Measurements from ENCODE around the gene ZBTB20.

Gene ZBTB20

DNA sequence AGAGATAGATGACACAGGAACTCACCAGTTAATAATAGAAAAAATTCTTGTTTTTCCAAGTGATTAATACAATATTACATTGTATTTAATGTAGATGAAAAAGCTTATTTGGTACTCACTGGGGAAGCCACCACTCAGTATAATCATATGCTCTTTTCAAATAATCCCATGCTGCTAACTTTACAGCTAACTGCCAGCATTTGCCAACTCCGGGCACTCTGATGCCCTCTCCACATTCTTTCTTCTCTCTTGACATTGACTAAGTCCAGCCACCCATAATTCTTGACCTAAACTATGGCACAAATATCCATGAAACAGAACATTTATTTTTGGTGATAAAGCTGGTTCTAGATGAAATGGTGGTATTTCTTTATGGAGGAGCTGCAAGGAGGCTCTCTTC is 384.9 kb downstream of the ZBTB20 start:
- DNase-seq = no peak
- in situ Hi-C loops (cut with HindIII; ENCODE audit: low pct_ligation_motif_present, low pct_unique_long_range_greater_than_20kb, low sequenced_read_pairs) = no loop called here

DNA sequence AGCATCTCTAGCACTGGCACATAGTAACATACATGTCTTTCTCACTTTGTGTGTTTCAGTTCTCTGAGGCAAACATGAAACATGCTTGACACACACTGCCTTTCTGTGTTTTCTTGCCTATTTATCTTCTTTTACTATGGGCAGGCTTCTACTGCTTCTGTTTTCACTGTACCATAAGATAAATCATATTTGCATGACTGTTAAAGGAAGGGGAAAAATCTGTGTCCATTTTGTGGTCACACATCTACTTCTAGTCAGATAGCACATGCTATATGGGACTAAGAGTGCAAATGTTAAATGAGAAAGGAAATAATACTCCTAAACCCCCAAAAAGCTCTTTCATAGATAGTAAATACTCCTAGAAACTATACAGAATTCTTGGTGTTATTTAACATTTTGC is 386.4 kb downstream of the ZBTB20 start:
- in situ Hi-C loops (cut with HindIII; ENCODE audit: low pct_ligation_motif_present, low pct_unique_long_range_greater_than_20kb, low sequenced_read_pairs) = no loop called here

DNA sequence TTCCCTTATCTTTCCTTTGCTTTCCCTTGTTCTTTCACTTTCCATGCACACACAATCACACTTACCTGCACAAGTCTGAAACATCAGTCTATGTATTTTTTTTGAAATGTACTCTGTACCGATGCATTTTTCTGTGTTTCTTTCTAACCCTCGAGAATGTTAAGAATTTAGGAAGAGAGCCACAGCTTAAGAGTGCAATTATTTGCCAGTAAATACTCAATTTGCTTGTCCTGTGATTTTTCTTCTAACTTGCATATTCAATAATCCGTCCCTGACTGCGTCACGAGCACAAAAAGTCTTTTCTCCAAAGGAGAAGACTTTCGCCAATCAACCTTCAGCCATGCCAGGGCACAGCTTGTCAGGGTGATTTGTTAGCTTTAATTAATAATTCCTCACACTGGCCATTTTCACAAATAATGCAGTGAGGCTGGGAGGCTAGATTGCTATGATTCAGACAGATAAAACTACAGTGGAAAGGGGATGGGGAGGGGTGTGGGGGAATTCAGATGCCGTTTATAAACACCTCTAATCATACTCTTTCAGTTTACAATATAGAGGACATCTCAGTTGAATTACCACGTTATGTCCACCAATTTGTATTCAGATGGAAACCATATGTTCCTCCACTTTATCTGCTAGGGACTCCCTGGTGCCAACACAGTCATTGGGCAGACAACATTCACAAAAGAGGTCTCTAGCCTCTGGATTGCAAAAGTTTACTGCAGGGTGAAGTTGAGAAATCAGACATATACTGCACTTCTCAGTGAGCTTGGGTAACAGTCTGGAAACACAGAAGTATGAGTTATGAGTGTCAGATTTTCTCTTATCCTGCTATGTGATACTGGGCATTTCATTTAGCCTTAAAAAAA is 388.0 kb downstream of the ZBTB20 start:
- in situ Hi-C loops (cut with HindIII; ENCODE audit: low pct_ligation_motif_present, low pct_unique_long_range_greater_than_20kb, low sequenced_read_pairs) = no loop called here
- DNase-seq = peak; percentile 21

More for the DNA sequence above, 386.4 kb downstream of the ZBTB20 start:
- DNase-seq = no peak

DNA sequence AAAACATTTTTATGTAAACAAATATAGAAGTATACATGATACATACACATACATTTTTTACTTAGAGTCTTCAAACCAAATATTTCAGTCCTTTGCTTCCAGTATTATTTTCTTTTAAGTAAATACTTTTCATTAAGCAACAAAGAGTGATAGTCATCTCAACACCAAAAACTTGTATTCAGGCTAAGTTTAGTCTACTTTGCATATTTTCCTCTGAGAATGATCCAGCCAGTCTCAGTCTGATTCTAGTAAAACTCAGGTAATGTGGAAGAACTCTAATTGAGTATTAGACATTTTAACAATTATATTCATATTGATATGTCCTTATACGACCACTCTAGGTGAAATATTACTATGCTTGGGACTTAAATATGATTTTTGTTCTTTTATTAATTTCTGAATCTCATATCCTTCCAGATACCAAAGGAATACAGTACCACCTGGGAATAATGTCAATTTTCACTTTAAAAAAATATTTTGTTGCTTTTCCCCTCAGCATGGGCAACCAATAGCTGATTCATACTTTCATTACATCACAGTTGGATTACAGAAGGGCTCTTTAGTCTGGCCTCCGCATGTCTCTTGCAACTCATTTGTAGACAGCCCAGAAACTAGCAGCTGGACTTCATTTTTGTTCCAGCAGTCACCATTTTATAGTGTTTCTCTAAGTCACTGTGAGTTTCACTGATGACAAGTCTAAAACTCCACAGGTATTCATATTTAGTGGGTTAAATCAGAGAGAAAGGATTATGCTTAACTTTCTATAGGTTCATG is 390.4 kb downstream of the ZBTB20 start:
- in situ Hi-C loops (cut with HindIII; ENCODE audit: low pct_ligation_motif_present, low pct_unique_long_range_greater_than_20kb, low sequenced_read_pairs) = no loop called here
- peak; percentile 53 for DNase-seq

DNA sequence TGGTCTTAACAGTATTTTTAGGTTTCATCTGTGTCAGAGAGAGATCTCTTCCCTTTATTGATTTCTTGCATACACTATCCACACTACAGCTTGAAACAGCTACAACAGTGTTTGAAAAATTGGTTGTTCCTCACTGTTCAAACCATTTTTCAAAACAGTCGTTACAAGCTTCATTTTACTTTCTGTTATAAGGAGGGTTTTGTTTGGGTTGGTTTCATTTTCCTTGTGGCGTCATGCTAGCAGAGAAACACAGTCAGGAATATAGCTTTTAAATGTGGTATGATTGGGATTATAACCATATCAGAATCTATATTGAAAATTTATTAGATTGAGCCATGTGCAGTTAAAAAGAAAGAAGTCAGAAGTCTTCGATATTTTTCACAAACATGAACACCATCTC is 400.6 kb downstream of the ZBTB20 start:
- peak; percentile 50 for DNase-seq
- in situ Hi-C loops (cut with HindIII; ENCODE audit: low pct_ligation_motif_present, low pct_unique_long_range_greater_than_20kb, low sequenced_read_pairs) = no loop called here

DNA sequence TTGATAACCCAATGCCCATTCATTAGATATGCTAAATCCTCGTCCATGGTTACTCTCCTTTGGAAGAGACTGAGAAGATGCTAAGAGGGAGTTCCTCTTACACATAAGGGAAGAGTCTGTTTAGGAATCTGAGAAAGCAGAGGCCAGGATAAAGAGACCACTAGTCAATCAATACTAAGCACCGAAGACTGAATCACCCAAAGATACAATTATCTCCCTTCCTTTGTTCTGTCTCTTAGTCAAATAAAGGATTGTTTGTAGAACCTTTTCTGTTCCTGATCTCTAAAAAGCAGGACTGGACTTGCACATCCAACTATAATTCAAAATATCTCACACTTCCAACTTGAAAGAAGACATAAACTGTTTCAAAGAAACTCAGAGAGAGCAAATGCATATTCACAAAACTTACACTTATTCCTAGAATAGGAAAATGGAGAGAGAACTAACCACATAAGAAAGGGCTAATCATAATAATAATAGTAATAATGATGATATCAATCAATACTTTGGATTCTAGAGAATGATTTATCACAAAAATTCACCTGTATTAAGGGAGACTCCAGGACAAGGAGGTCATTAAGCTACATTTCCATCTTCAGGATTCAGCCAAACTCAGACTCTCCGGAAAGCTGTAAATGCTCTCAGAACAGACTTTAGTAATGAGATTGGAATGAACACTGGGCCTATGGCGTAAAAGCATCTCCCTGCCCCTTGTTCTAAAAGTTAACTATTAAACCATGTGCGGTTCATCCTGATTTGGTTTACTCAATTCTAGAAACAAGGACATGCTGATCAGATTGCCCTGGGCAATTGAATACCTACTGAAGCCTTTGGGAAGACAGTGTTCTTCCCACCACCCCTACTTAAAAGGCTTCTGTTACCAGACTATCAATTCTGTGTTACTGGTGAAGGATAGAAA is 401.5 kb downstream of the ZBTB20 start:
- peak; percentile 94 for DNase-seq
- in situ Hi-C loops (cut with HindIII; ENCODE audit: low pct_ligation_motif_present, low pct_unique_long_range_greater_than_20kb, low sequenced_read_pairs) = no loop called here

DNA sequence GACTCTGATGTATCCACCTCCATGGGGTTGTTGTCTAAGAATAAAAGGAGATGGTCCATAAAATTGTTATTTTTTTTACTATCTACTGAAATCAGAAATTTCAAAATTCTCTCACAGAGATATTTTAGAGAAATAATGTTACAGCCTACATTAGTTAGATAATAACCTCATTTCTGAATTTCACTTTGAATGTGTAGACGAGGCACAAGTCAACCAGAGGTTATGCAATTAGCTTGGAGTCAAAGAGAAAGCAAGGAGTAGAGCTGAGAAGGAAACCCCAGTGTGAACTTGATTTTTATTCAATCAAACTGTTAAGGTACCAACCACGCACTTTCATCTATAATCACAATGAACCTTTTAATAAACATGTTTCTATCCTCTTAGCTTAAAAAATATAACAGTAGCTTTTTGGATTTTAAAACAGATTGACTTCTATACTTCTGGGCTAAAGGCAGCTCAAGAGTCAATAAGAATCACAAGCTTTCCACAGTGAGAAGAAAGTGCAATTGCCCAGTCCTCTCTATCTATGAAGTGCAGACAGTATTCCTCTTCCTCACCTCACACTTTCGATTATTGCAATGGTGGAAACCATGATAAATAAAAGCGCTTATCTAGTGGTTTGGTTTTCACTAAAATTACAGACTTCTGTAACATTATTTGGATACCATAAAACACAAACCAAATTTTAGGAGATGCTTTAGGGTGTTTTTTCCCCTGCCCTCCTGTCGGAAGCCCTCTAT is 403.2 kb downstream of the ZBTB20 start:
- in situ Hi-C loops (cut with HindIII; ENCODE audit: low pct_ligation_motif_present, low pct_unique_long_range_greater_than_20kb, low sequenced_read_pairs) = no loop called here
- DNase-seq = no peak

DNA sequence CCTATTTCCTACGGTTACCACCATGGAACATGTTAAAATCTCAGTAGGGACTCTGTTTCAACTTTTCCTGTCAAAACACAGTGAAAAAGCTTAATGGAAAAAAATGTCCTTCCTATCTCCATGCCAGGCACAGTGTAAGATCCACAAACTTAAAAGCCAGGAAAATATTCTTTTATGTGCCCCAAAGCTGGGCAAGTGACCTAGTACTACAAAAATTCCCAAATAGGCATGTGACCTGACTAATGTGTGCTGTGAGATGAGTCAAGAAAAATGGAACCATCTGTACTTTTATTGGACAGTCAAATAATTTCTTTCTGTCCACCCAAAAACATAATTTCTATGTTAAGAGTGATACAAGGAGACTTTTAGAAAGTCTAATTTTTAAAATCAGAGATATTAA is 406.0 kb downstream of the ZBTB20 start:
- DNase-seq = no peak
- in situ Hi-C loops (cut with HindIII; ENCODE audit: low pct_ligation_motif_present, low pct_unique_long_range_greater_than_20kb, low sequenced_read_pairs) = no loop called here

DNA sequence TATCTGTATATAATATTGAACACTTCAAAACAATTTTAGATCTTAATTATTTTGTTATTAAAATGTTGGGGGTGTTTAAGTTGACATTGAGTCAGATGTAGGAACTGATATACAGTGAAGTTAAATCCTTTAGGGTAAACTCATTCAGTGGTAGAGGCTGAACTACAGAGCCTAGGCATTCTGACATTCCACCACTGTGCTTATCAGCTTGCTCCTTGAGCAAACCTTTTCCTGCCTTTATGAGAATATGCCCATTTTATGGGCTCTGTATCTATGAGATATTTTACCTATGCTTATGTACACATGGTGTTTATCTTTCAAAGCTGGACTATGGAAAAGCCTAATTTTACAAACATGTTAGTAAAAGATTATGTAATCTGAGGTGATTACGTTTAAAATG is 407.5 kb downstream of the ZBTB20 start:
- no peak for DNase-seq
- in situ Hi-C loops (cut with HindIII; ENCODE audit: low pct_ligation_motif_present, low pct_unique_long_range_greater_than_20kb, low sequenced_read_pairs) = no loop called here

DNA sequence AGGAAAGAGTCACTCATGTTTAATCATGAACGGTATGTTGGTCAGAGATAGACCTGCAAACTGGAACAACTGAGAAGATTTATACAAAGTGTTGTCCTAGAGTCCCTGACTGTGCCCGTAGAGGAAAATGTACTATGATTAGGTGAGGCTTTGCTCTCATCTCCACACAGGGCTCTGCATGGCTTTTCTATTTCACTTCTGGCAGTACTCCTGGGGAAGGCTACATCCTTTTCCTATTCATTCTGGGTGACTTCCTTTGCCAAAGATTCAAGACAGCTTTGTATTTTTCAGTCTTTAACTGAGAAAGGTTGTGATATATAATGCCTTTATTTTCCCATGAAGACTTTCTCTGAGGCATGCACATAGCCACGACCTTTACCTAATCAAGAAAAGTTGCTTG is 414.7 kb downstream of the ZBTB20 start:
- no peak for DNase-seq
- in situ Hi-C loops (cut with HindIII; ENCODE audit: low pct_ligation_motif_present, low pct_unique_long_range_greater_than_20kb, low sequenced_read_pairs) = no loop called here

DNA sequence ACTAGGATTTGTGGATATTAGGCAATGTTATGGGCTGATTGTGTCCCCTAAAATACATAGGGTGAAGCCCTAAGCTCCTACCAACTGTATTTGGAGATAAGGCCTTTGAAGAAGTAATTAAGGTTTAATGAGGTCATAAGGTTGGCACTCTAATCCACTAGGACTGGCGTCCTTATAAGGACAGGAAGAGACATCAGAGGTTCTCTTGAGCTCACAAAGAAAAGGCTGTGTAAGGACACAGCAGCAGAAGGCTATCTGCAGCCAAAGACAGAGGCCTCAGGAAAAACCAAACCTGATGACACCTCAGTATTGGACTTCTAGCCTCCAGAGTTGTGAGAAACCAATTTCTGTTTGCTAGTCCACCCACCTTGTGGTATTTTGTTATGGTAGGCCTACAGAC is 416.7 kb downstream of the ZBTB20 start:
- in situ Hi-C loops (cut with HindIII; ENCODE audit: low pct_ligation_motif_present, low pct_unique_long_range_greater_than_20kb, low sequenced_read_pairs) = no loop called here
- DNase-seq = no peak

DNA sequence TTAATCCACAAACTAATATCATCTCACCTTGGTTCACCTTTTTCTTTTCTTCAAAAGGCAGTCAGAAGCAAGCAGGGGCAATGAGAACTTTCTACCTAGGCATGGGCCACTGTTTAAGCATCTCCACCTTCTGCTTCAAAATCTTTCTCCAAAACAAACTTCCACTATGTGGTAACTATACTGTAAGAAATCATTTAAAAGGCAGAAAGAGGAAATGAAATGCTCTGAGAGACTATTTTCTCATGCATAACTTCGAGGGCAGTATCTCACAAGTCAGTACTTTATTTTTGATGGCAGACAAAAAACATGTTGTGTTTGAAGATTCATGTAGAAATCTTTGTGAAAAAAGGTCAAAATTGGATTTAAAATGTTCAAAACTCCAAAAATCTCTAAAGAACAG is 419.7 kb downstream of the ZBTB20 start:
- in situ Hi-C loops (cut with HindIII; ENCODE audit: low pct_ligation_motif_present, low pct_unique_long_range_greater_than_20kb, low sequenced_read_pairs) = no loop called here
- DNase-seq = no peak

DNA sequence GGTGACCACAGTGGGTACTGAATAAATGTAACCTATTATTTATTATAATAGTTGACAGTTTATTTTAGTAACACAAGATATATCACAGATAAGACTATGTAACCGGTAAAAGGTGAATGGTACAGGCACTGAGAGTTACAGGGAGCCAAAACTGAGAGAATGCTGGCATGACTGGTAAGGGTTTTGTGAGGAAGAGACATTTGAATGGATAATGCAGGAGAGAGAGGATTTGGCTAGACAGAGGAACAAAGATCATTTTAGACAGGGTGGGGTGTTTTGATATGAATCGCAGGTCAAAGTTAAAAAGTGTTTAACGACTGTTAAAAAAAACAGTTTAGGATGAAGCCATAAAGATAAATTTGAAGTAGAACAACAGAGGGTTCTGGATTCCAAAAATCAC is 421.1 kb downstream of the ZBTB20 start:
- in situ Hi-C loops (cut with HindIII; ENCODE audit: low pct_ligation_motif_present, low pct_unique_long_range_greater_than_20kb, low sequenced_read_pairs) = no loop called here
- no peak for DNase-seq

DNA sequence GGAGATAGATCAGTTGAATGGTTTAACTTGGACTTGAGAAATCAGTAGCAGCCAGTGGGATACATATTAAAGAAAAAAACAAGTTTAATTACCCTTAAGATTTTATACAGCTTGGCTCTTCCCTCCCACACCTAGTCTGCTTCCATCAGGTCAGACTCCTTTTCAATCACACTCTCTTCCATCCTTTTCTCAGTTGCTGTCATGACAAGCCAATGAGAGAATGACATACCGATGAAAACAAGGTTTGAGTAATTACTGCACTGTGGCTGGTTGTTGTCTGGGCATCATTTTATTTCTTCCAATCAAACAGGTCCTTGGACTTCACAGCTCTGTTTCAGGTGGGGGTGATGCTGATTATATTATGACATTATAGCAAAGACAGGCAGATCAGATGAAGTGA is 424.6 kb downstream of the ZBTB20 start:
- no peak for DNase-seq

DNA sequence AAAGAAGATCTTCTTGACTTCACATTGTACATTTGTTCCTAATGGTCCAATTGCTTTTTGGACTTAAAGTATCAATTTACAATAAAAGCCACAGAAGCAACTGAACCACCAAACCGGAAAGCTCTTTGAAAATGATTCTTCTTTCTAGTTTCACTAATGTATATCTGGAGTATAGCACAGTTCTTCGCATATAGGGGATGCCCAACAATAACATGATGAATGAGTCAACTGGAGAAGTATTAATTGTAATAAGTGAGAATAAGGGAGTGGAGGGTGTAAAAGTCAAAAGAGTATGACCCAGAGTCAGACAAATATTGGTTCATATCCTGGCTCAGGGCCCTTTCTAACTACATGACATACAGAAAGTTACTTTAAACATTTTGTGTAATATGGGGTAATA is 425.2 kb downstream of the ZBTB20 start:
- DNase-seq = no peak
- in situ Hi-C loops (cut with HindIII; ENCODE audit: low pct_ligation_motif_present, low pct_unique_long_range_greater_than_20kb, low sequenced_read_pairs) = no loop called here

More for the DNA sequence above, 424.6 kb downstream of the ZBTB20 start:
- in situ Hi-C loops (cut with HindIII; ENCODE audit: low pct_ligation_motif_present, low pct_unique_long_range_greater_than_20kb, low sequenced_read_pairs) = no loop called here

DNA sequence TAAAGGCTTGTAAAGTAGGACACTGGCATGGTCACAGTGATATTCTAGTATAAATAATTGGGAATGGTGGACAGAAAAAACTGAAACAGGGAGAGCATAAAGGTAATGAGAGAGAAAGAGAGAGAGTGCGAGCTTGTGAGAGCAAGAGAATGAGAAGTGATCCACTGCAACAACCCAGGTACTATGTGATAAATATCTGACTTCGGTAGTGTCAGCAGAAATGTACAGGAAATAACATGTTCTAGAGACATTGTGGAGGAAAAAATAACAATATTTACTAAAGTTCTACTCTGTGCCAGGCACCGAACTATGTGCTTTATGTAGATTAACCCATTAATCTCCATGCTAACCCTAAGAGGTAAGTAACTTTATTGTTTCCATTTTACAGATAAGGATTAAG is 425.9 kb downstream of the ZBTB20 start:
- no peak for DNase-seq
- in situ Hi-C loops (cut with HindIII; ENCODE audit: low pct_ligation_motif_present, low pct_unique_long_range_greater_than_20kb, low sequenced_read_pairs) = no loop called here

DNA sequence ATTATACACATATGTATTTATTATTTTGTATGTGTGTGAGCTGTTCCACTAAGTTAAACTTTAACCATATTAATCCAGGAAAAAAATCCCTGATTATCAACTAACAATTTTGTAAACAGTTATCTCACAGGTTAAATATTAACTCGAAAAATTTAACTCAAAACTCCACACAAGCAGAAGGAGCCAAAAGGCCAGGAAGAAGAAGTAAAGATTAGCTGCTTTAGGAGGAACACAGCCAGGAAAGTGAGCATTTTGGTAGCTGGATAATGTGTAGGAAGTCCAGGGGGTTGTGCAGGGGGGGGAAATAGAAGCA is 428.2 kb downstream of the ZBTB20 start:
- in situ Hi-C loops (cut with HindIII; ENCODE audit: low pct_ligation_motif_present, low pct_unique_long_range_greater_than_20kb, low sequenced_read_pairs) = no loop called here
- DNase-seq = peak; percentile 63

DNA sequence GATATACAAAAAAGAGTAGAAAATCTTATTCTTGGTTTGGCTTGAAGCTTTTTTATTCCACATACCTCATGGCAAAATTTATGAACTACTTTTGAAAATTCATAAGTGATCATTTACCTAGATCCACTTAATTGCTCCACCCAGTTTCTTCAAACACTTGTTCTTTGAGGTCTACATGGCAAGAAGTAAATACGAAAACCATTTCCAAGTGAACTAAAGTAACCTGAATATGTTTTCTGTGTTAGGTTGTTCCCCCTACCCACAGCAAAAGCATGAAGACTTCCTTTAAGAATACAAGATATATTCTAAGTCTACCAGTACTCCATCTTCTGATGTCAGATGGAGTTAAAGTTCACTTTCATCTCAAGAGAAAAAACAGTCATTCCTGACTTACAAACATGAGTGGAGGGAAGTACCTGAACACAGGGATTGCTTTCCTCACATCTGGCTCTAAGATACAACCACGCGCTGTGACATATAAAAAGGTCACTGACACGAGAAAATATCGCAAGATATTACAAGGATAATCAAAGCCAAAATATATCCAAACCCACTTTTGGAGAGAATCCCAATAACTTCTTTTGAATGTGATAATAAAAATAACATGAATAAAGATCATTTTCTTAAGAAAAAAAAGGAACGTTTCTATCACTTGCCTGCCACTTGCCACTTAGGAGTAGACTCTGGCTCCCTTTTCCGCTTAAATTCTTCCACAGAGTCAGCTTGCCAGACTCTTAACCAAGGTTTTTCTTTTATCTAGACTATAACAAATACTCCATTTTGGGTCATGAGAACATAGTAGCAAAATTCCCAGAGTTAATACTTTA is 428.8 kb downstream of the ZBTB20 start:
- no peak for DNase-seq
- in situ Hi-C loops (cut with HindIII; ENCODE audit: low pct_ligation_motif_present, low pct_unique_long_range_greater_than_20kb, low sequenced_read_pairs) = no loop called here

All from ACHN (cell line).